ENCODE data around the gene PRLHR. TPM values are rescaled to one million over a fixed set of nuclear protein-coding genes. Genes with fewer than 3 reads are reported as not detected.

Gene PRLHR
- total and polyA plus RNA-seq, 2 of the 13 experiments (the other 11 are each of a cell fraction or from before 2014, with no cell fraction given), result not detected

DNA sequence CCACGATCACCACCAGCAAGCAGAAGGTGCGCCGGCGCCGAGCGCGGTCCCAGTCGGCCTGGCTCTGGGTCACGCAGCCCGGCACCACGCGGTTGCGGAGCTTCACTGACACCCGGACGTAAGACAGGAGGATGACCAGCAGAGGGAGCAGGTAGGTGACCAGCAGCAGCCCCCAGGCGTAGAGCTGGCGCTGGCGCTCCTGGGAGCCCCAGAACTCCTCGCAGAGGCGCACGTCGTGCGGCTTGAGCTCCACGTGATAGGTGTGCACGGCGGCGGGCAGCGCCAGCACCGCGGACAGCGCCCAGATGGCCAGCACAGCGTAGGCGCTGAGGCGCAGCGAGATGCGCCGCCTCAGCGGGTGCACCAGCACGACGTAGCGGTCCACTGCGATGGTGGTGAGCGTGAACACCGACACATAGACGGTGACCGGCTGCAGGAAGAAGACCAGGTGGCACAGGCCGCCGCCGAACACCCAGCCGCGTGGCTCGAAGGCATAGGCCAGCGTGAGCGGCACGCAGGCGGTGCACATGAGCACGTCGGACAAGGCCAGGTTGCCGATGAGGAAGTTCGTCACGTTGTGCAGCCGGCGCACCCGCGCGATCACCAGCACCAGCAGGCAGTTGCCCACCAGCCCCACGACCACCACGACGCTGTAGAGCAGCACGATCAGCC is 920 bp downstream of the PRLHR start (continued):
- TF ChIP-seq, protein P1, sequence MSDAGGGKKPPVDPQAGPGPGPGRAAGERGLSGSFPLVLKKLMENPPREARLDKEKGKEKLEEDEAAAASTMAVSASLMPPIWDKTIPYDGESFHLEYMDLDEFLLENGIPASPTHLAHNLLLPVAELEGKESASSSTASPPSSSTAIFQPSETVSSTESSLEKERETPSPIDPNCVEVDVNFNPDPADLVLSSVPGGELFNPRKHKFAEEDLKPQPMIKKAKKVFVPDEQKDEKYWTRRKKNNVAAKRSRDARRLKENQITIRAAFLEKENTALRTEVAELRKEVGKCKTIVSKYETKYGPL (CRISPR knock-in tag; IDR thresholded peaks at IDR 0.05), result no peak
- TF ChIP-seq, protein P2, sequence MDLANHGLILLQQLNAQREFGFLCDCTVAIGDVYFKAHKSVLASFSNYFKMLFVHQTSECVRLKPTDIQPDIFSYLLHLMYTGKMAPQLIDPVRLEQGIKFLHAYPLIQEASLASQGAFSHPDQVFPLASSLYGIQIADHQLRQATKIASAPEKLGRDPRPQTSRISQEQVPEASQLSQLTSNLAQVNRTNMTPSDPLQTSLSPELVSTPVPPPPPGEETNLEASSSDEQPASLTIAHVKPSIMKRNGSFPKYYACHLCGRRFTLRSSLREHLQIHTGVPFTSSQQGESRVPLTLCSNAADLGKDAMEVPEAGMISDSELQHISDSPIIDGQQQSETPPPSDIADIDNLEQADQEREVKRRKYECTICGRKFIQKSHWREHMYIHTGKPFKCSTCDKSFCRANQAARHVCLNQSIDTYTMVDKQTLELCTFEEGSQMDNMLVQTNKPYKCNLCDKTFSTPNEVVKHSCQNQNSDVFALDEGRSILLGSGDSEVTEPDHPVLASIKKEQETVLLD (CRISPR knock-in tag; IDR thresholded peaks at IDR 0.05; ENCODE audit: low read depth), result no peak
- TF ChIP-seq, protein P3, sequence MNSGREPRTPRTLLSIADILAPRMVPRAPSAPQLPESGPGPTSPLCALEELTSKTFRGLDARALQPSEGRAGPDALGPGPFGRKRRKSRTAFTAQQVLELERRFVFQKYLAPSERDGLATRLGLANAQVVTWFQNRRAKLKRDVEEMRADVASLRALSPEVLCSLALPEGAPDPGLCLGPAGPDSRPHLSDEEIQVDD (CRISPR knock-in tag; IDR thresholded peaks at IDR 0.05; ENCODE audit: borderline replicate concordance), result no peak
- TF ChIP-seq EP300 (IDR thresholded peaks at IDR 0.05; ENCODE audit: low read depth in 2 of 2, low read length in 2 of 2) (no peak), EP300 (CRISPR knock-in tag; IDR thresholded peaks at IDR 0.05; ENCODE audit: borderline replicate concordance) (no peak), KDM1A (CRISPR knock-in tag; IDR thresholded peaks at IDR 0.05) (no peak), NFIB (CRISPR knock-in tag; IDR thresholded peaks at IDR 0.05; ENCODE audit: borderline replicate concordance) (no peak), POLR2AphosphoS5 (IDR thresholded peaks at IDR 0.05; ENCODE audit: low read depth, low read length) (no peak), ZKSCAN1 (IDR thresholded peaks at IDR 0.05; ENCODE audit: low read length) (no peak), FOXK2 (IDR thresholded peaks at IDR 0.05) (no peak), ZNF775 (CRISPR knock-in tag; IDR thresholded peaks at IDR 0.05; ENCODE audit: borderline replicate concordance) (no peak), KLF13 (CRISPR knock-in tag; IDR thresholded peaks at IDR 0.05) (no peak), PAX8 (CRISPR knock-in tag; IDR thresholded peaks at IDR 0.05; ENCODE audit: borderline replicate concordance) (no peak), RCOR2 (CRISPR knock-in tag; IDR thresholded peaks at IDR 0.05) (no peak), ZNF230 (CRISPR knock-in tag; IDR thresholded peaks at IDR 0.05) (no peak), NCOA1 (CRISPR knock-in tag; IDR thresholded peaks at IDR 0.05) (no peak), IRX3 (CRISPR knock-in tag; IDR thresholded peaks at IDR 0.05; ENCODE audit: borderline replicate concordance, low read depth) (no peak)
- TF ChIP-seq, protein P4, sequence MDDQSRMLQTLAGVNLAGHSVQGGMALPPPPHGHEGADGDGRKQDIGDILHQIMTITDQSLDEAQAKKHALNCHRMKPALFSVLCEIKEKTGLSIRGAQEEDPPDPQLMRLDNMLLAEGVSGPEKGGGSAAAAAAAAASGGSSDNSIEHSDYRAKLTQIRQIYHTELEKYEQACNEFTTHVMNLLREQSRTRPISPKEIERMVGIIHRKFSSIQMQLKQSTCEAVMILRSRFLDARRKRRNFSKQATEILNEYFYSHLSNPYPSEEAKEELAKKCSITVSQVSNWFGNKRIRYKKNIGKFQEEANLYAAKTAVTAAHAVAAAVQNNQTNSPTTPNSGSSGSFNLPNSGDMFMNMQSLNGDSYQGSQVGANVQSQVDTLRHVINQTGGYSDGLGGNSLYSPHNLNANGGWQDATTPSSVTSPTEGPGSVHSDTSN (CRISPR knock-in tag; IDR thresholded peaks at IDR 0.05; ENCODE audit: borderline replicate concordance), result no peak
- TF ChIP-seq, protein P5, sequence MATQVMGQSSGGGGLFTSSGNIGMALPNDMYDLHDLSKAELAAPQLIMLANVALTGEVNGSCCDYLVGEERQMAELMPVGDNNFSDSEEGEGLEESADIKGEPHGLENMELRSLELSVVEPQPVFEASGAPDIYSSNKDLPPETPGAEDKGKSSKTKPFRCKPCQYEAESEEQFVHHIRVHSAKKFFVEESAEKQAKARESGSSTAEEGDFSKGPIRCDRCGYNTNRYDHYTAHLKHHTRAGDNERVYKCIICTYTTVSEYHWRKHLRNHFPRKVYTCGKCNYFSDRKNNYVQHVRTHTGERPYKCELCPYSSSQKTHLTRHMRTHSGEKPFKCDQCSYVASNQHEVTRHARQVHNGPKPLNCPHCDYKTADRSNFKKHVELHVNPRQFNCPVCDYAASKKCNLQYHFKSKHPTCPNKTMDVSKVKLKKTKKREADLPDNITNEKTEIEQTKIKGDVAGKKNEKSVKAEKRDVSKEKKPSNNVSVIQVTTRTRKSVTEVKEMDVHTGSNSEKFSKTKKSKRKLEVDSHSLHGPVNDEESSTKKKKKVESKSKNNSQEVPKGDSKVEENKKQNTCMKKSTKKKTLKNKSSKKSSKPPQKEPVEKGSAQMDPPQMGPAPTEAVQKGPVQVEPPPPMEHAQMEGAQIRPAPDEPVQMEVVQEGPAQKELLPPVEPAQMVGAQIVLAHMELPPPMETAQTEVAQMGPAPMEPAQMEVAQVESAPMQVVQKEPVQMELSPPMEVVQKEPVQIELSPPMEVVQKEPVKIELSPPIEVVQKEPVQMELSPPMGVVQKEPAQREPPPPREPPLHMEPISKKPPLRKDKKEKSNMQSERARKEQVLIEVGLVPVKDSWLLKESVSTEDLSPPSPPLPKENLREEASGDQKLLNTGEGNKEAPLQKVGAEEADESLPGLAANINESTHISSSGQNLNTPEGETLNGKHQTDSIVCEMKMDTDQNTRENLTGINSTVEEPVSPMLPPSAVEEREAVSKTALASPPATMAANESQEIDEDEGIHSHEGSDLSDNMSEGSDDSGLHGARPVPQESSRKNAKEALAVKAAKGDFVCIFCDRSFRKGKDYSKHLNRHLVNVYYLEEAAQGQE (IDR thresholded peaks at IDR 0.05; ENCODE audit: borderline replicate concordance in 1 of 2, low read depth in 1 of 2, low read length in 2 of 2), result peak; percentile 59 to 85
- TF ChIP-seq, protein P6, sequence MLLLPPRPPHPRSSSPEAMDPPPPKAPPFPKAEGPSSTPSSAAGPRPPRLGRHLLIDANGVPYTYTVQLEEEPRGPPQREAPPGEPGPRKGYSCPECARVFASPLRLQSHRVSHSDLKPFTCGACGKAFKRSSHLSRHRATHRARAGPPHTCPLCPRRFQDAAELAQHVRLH (CRISPR knock-in tag; IDR thresholded peaks at IDR 0.05; ENCODE audit: borderline replicate concordance, low read depth), result no peak
- TF ChIP-seq, protein P7, sequence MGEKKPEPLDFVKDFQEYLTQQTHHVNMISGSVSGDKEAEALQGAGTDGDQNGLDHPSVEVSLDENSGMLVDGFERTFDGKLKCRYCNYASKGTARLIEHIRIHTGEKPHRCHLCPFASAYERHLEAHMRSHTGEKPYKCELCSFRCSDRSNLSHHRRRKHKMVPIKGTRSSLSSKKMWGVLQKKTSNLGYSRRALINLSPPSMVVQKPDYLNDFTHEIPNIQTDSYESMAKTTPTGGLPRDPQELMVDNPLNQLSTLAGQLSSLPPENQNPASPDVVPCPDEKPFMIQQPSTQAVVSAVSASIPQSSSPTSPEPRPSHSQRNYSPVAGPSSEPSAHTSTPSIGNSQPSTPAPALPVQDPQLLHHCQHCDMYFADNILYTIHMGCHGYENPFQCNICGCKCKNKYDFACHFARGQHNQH (CRISPR knock-in tag; IDR thresholded peaks at IDR 0.05), result no peak

Data from HepG2 (cell line).